NCI-H128 (cell line): ENCODE data around the gene NFIL3.
"Not testable (repeated sequence)": the region's sequence is repeated elsewhere in the genome, so short reads cannot be mapped to it uniquely, and the experiment has no call there.

Experiments
- DNase-seq: peaks from one replicate; lab custom pipeline; 2025; ENCODE audit not compliant: unreplicated experiment; lab: John Stamatoyannopoulos, UW

The NFIL3 gene

GRCh38 chr9:91423785-91424402 is at the start of gene NFIL3:
TSS of gene NFIL3 (minus strand) at chr9:91423832. CDS start at chr9:91410734, 13,098 bp downstream.
- DNase-seq, result no peak

GRCh38 chr9:91471524-91471923 is 47.9 kb upstream of the NFIL3 start:
- not testable (repeated sequence) for DNase-seq

- no peak for DNase-seq
Observed at GRCh38 chr9:91465420-91465819, 41.8 kb upstream of the NFIL3 start.

GRCh38 chr9:91458906-91459305 is 35.3 kb upstream of the NFIL3 start:
- no peak for DNase-seq

GRCh38 chr9:91452844-91453243 is 29.2 kb upstream of the NFIL3 start:
- no peak for DNase-seq

GRCh38 chr9:91451431-91452270 is 28.0 kb upstream of the NFIL3 start:
- DNase-seq, result no peak

- no peak for DNase-seq
Observed at GRCh38 chr9:91445135-91445534, 21.5 kb upstream of the NFIL3 start.

- no peak for DNase-seq
Observed at GRCh38 chr9:91443994-91444392, 20.4 kb upstream of the NFIL3 start.

- DNase-seq, result no peak
Observed at GRCh38 chr9:91443321-91443993, 19.8 kb upstream of the NFIL3 start.

- no peak for DNase-seq
Observed at GRCh38 chr9:91436841-91437240, 13.2 kb upstream of the NFIL3 start.

GRCh38 chr9:91433180-91433579 is 9.5 kb upstream of the NFIL3 start:
- DNase-seq, result no peak

GRCh38 chr9:91431485-91431884 is 7.9 kb upstream of the NFIL3 start:
- DNase-seq, result no peak

- no peak for DNase-seq
Observed at GRCh38 chr9:91429501-91429900, 5.9 kb upstream of the NFIL3 start.

- DNase-seq, result no peak
Observed at GRCh38 chr9:91428927-91429351, 5.3 kb upstream of the NFIL3 start.

- no peak for DNase-seq
Observed at GRCh38 chr9:91428436-91428835, 4.8 kb upstream of the NFIL3 start.

- no peak for DNase-seq
Observed at GRCh38 chr9:91427873-91428272, 4.2 kb upstream of the NFIL3 start.

- no peak for DNase-seq
Observed at GRCh38 chr9:91426123-91426745, 2.6 kb upstream of the NFIL3 start.

GRCh38 chr9:91425271-91425670 is 1.6 kb upstream of the NFIL3 start:
- no peak for DNase-seq

- DNase-seq, result no peak
Observed at GRCh38 chr9:91424403-91425176, 958 bp upstream of the NFIL3 start.

- no peak for DNase-seq
Observed at GRCh38 chr9:91422758-91423711, 597 bp downstream of the NFIL3 start.
